Type B pancreatic cell (in vitro differentiated cells): ENCODE measurements around the gene UBXN11. TPM values are rescaled to one million over a fixed set of nuclear protein-coding genes. Genes with fewer than 3 reads are reported as not detected.

Experiments used
- DNase-seq: peaks from one replicate; pipeline ENCODE4 v3.0.0; 2021; ENCODE audit warnings: mixed read lengths; ENCODE audit not compliant: unreplicated experiment; ENCODE audit errors: extremely low spot score
- H3K27ac Mint-ChIP-seq: 2 replicates; pipeline ENCODE4 v1.8.0; 2021; ENCODE audit warnings: mild to moderate bottlenecking, mixed read lengths
- H3K27me3 Mint-ChIP-seq: 2 replicates; pipeline ENCODE4 v1.8.0; 2021; ENCODE audit warnings: mixed read lengths
- H3K36me3 Mint-ChIP-seq: 2 replicates; pipeline ENCODE4 v1.8.0; 2021; ENCODE audit warnings: mixed read lengths
- H3K4me1 Mint-ChIP-seq: one replicate; pipeline ENCODE4 v1.8.0; 2021; ENCODE audit warnings: mixed read lengths; ENCODE audit not compliant: unreplicated experiment
- H3K4me3 Mint-ChIP-seq: 2 replicates; pipeline ENCODE4 v1.8.0; 2021; ENCODE audit warnings: mild to moderate bottlenecking, mixed read lengths
- H3K9me3 Mint-ChIP-seq: 2 replicates; pipeline ENCODE4 v1.8.0; 2021; ENCODE audit warnings: mixed read lengths
- CTCF ChIP-seq: fragments of 200-600 bp; sonication (generic); conservative IDR thresholded peaks from 2 replicates; pipeline ENCODE4 v1.5.0; 2021; ENCODE audit warnings: antibody characterized with exemption, mild to moderate bottlenecking
- total RNA-seq: library from RNA; stranded (reverse); gene quantifications from 2 replicates; pipeline ENCODE4 v1.2.1, GENCODE V29; 2021; ENCODE audit warnings: low replicate concordance

Gene UBXN11
- total RNA-seq, 1 donor from 2014 or later = 50.5 TPM

- no peak for DNase-seq
- Mint-ChIP-seq H3K27me3 (no peaks in the 10 kb centered on the region), H3K9me3 (no peaks in the 10 kb centered on the region)
These were observed 658 bp downstream of the UBXN11 start for GRCh38 chr1:26305667-26306289.

GRCh38 chr1:26302733-26303405, 3.6 kb downstream of the UBXN11 start:
- DNase-seq = no peak
- no peak for TF ChIP-seq CTCF
- H3K27me3 Mint-ChIP-seq = no peaks in the 10 kb centered on the region
- no peaks in the 10 kb centered on the region for H3K36me3 Mint-ChIP-seq
- H3K4me3 Mint-ChIP-seq = no peak overlapping the region
- H3K4me1 Mint-ChIP-seq = peaks cover 15% of the 10 kb centered on the region
- H3K9me3 Mint-ChIP-seq = no peaks in the 10 kb centered on the region
- H3K27ac Mint-ChIP-seq = peak overlapping the region; percentile 62

More at GRCh38 chr1:26305667-26306289, 658 bp downstream of the UBXN11 start:
- Mint-ChIP-seq H3K4me3 (peak overlapping the region; percentile 100), H3K27ac (peak overlapping the region; percentile 96), H3K36me3 (no peaks in the 10 kb centered on the region), H3K4me1 (peaks cover 15% of the 10 kb centered on the region)
- no peak for TF ChIP-seq CTCF

- Mint-ChIP-seq H3K4me3 (no peak overlapping the region), H3K36me3 (no peaks in the 10 kb centered on the region), H3K27me3 (no peaks in the 10 kb centered on the region), H3K4me1 (peaks cover 3% of the 10 kb centered on the region), H3K9me3 (no peaks in the 10 kb centered on the region), H3K27ac (no peak overlapping the region)
- TF ChIP-seq CTCF = no peak
- DNase-seq = no peak
These were observed 5.7 kb downstream of the UBXN11 start for GRCh38 chr1:26300578-26301275.

- H3K4me3 Mint-ChIP-seq = no peak overlapping the region
- no peaks in the 10 kb centered on the region for H3K36me3 Mint-ChIP-seq
- no peak for DNase-seq
- no peaks in the 10 kb centered on the region for H3K4me1 Mint-ChIP-seq
- H3K9me3 Mint-ChIP-seq = no peaks in the 10 kb centered on the region
- no peak for TF ChIP-seq CTCF
- H3K27me3 Mint-ChIP-seq = no peaks in the 10 kb centered on the region
- no peak overlapping the region for H3K27ac Mint-ChIP-seq
These were observed 8.7 kb downstream of the UBXN11 start for GRCh38 chr1:26297791-26298124.

GRCh38 chr1:26297057-26297790, 9.2 kb downstream of the UBXN11 start:
- Mint-ChIP-seq H3K4me1 (no peaks in the 10 kb centered on the region), H3K9me3 (no peaks in the 10 kb centered on the region), H3K4me3 (no peak overlapping the region), H3K27ac (no peak overlapping the region), H3K27me3 (no peaks in the 10 kb centered on the region), H3K36me3 (no peaks in the 10 kb centered on the region)
- TF ChIP-seq CTCF = no peak
- no peak for DNase-seq
